Measurements from ENCODE around the gene CTDP1.

DNA sequence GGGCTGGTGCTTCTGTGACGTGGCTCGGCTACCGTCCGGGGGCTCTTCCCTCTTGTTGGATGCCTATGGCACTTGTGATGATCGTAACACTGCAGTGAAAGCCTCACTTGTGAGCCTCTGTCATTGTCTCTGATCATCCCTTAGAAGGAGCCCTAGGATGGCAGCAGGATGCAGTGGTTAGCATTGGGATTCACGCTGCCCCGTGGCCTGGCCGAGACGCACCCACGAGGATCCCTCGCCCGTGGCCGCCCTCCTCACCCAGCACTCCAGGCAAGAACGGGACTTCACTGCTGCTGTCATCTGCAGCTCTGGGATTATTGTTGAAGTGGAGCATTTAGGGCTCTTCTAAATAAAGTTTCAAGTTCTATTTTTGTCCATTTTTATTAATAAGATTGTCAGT lies 46.8 kb upstream of the CTDP1 start:
- TF ChIP-seq, protein P1, sequence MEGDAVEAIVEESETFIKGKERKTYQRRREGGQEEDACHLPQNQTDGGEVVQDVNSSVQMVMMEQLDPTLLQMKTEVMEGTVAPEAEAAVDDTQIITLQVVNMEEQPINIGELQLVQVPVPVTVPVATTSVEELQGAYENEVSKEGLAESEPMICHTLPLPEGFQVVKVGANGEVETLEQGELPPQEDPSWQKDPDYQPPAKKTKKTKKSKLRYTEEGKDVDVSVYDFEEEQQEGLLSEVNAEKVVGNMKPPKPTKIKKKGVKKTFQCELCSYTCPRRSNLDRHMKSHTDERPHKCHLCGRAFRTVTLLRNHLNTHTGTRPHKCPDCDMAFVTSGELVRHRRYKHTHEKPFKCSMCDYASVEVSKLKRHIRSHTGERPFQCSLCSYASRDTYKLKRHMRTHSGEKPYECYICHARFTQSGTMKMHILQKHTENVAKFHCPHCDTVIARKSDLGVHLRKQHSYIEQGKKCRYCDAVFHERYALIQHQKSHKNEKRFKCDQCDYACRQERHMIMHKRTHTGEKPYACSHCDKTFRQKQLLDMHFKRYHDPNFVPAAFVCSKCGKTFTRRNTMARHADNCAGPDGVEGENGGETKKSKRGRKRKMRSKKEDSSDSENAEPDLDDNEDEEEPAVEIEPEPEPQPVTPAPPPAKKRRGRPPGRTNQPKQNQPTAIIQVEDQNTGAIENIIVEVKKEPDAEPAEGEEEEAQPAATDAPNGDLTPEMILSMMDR (IDR thresholded peaks at IDR 0.05; ENCODE audit: low read length) = no peak
- no peak for TF ChIP-seq EZH2 (IDR thresholded peaks at IDR 0.05; ENCODE audit: borderline replicate concordance, low read length)

Data from OCI-LY1 (cell line).